Sigmoid colon (tissue), 7 donors: ENCODE measurements around the gene ABHD15. TPM values are rescaled to one million over a fixed set of nuclear protein-coding genes. Genes with fewer than 3 reads are reported as not detected.
A peak's percentile ranks its signal among the peaks of the same experiment; 100 is the strongest.

ENCODE experiments used
- DNase-seq: peaks from one replicate; pipeline ENCODE4 v3.0.0-alpha.2; 2019
- H3K27ac ChIP-seq, 4 donors: fragments of 200-600 bp; sonication (generic); one replicate each; pipeline ENCODE4 v1.5.1; 2016 to 2019; ENCODE audit warnings: mild to moderate bottlenecking in 1 of 4
- H3K27me3 ChIP-seq, 3 donors: fragments of 200-600 bp; sonication (generic); one replicate each; pipeline ENCODE4 v1.5.1; 2019; ENCODE audit warnings: mild to moderate bottlenecking in 1 of 3
- H3K36me3 ChIP-seq, 4 donors: fragments of 200-600 bp; sonication (generic); one replicate each; pipeline ENCODE4 v1.5.1; 2016 to 2019
- H3K4me1 ChIP-seq, 4 donors: fragments of 200-600 bp; sonication (generic); one replicate each; pipeline ENCODE4 v1.5.1; 2017 to 2019
- H3K4me3 ChIP-seq, 4 donors: fragments of 200-600 bp; sonication (generic); one replicate each; pipeline ENCODE4 v1.5.1; 2017 to 2019; ENCODE audit warnings: mild to moderate bottlenecking in 2 of 4, moderate library complexity in 1 of 4
- H3K9me3 ChIP-seq, 4 donors: fragments of 200-600 bp in 3 of 4; sonication (generic) in 3 of 4; one replicate each; pipeline versions ENCODE4 v1.5.1 to v1.6.1; 2013 to 2019
- EP300 ChIP-seq, 4 donors: sonication (generic); formaldehyde crosslinking; IDR thresholded peaks; one replicate each; pipeline ENCODE4 v1.6.1; 2017; ENCODE audit warnings: antibody characterized with exemption in 4 of 4
- POLR2A ChIP-seq, 2 donors: fragments of 450-650 bp; IDR thresholded peaks; one replicate each; pipeline ENCODE4 v1.6.1; 2016; ENCODE audit warnings: antibody characterized with exemption in 2 of 2, mild to moderate bottlenecking in 2 of 2, moderate library complexity in 2 of 2
- POLR2AphosphoS5 ChIP-seq, 4 donors: sonication (generic); formaldehyde crosslinking; IDR thresholded peaks; one replicate each; pipeline ENCODE4 v1.6.1; 2017; ENCODE audit warnings: antibody characterized with exemption in 4 of 4
- WGBS, 2 donors: extraction: QIAGEN DNeasy Blood & Tissue Kit; methylation state at CpG; one replicate each; pipeline ENCODE4 v1.1.7; 2013; 5-methylcytosine and 5-hydroxymethylcytosine counted together
- intact Hi-C: fragments of 100-400 bp; cut with DNase I; formaldehyde crosslinking; loops from one replicate; pipeline ENCODE4 v1.15.1; 2023
- polyA plus RNA-seq, 3 donors: library from polyadenylated mRNA; stranded (reverse); fragments of 200-250 nt; gene quantifications; one replicate each; pipeline ENCODE4 v1.2.3, GENCODE V29; 2013
- total RNA-seq, 4 donors: library from RNA; depleted of rRNA; stranded (reverse); fragments of >200 nt; gene quantifications; one replicate each; pipeline ENCODE4 v1.1.0, GENCODE V29; 2016
- TF ChIP-seq, protein P1 (sequence below), 4 experiments: fragments of 450-650 bp in 3 of 4; fragments of 200-600 bp in 1 of 4; IDR thresholded peaks; one replicate each; pipeline ENCODE4 v1.5.1; 2016 to 2019; ENCODE audit warnings: antibody characterized with exemption in 4 of 4, mild to moderate bottlenecking in 3 of 4, moderate library complexity in 2 of 4
- donor health status: healthy with polysubstance abuse.
- donor health status: Bipolar disorder and iron deficiency.
- donor health status: healthy.

ABHD15 gene
- total and polyA plus RNA-seq, 7 donors = 4.1 to 10.8 (median 5.4) TPM

DNA sequence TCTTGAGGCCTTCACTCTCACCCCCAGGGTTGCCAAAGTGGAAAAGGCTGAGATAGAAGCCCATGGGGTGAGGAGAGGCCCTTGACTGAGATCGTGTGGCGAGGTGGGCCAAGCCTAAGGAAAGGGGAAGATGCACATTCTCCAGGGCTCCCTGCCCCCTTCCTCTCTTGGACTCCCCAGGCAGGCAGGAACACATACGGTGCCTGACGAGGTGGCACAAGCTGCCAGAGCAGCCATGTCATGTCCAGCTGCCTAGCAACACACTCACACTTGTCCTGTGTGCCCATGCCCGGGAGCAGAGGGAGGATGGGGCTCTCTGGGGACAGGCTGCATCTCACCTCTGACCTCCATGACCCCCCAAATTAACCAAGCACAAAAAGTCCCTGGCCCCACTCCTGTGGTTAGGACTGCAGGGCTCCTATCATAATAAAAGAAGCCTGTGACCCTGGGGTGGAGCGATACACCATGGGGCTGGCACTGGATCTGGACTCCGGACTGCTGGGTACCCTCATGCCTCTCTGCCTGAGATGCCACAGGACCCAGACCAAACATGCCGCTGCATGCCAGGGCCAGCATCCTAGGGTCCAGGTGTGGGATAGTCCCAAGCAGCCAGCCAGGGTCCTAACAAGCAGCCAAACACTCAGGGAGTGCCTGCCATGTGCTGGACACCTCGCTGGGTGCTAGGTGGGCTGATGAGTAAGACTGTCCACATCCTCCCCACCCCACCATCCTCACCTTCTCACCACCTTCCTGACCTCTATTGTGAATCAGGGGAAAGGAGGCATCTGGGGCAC is 20.0 kb upstream of the ABHD15 start:
- H3K36me3 ChIP-seq = peaks cover 1 to 15% (median 5%) of the 10 kb centered on the region in 4 donors
- TF ChIP-seq POLR2A (IDR thresholded peaks at IDR 0.05) (no peak), POLR2AphosphoS5 (IDR thresholded peaks at IDR 0.05) (no peak), EP300 (IDR thresholded peaks at IDR 0.05) (no peak)
- TF ChIP-seq, protein P1, sequence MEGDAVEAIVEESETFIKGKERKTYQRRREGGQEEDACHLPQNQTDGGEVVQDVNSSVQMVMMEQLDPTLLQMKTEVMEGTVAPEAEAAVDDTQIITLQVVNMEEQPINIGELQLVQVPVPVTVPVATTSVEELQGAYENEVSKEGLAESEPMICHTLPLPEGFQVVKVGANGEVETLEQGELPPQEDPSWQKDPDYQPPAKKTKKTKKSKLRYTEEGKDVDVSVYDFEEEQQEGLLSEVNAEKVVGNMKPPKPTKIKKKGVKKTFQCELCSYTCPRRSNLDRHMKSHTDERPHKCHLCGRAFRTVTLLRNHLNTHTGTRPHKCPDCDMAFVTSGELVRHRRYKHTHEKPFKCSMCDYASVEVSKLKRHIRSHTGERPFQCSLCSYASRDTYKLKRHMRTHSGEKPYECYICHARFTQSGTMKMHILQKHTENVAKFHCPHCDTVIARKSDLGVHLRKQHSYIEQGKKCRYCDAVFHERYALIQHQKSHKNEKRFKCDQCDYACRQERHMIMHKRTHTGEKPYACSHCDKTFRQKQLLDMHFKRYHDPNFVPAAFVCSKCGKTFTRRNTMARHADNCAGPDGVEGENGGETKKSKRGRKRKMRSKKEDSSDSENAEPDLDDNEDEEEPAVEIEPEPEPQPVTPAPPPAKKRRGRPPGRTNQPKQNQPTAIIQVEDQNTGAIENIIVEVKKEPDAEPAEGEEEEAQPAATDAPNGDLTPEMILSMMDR (IDR thresholded peaks at IDR 0.05) = no peak
- peak overlapping the region; percentile 82 to 92 (median 88) for H3K27ac ChIP-seq
- H3K9me3 ChIP-seq = no peaks in the 10 kb centered on the region
- peaks cover 0 to 74% (median 65%) of the 10 kb centered on the region in 4 donors for H3K4me1 ChIP-seq
- no peak overlapping the region for H3K4me3 ChIP-seq
- 83 to 87% methylated on average over 9 of the region's 9 CpGs for WGBS, 2 donors
- intact Hi-C loops = no loop called here
- DNase-seq = no peak
- no peaks in the 10 kb centered on the region for H3K27me3 ChIP-seq

DNA sequence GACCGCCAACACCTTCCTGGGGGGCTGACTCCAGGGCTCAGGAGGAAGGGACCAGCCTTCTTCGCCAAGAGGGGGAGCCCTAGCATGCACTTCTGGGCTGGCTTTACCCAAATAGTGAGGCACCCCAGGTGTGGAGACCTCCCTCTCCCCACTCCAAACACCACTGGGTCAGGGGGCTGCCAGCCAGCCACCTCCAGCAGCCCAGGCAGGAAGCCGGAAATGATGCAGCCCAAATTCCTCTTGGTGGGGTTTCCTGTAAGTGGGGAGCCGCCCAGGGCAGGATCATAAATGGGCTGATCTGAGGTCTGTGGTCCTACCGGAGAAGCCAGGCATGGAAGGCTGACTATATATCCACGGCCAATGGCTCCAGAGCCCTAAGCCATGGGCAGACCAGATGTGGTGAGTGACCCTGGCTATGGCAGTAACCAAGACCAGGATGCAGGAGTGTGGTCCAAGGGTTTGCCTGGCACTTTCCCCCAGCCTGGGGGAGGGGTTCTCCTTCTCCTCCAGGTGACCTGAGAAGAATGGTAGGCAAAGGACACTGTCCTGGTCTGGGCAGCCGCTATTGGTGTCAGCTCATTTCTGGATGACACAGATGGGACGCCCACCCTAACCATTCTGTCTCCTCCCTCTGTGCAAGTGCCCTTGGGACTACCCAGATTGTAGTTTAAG is 18.4 kb upstream of the ABHD15 start:
- Histone ChIP-seq H3K4me3 (peak overlapping the region in 3 of 4 donors; percentile 5 to 14 (median 6)), H3K4me1 (peaks cover 0 to 57% (median 50%) of the 10 kb centered on the region in 4 donors)
- intact Hi-C loops = no loop called here

DNA sequence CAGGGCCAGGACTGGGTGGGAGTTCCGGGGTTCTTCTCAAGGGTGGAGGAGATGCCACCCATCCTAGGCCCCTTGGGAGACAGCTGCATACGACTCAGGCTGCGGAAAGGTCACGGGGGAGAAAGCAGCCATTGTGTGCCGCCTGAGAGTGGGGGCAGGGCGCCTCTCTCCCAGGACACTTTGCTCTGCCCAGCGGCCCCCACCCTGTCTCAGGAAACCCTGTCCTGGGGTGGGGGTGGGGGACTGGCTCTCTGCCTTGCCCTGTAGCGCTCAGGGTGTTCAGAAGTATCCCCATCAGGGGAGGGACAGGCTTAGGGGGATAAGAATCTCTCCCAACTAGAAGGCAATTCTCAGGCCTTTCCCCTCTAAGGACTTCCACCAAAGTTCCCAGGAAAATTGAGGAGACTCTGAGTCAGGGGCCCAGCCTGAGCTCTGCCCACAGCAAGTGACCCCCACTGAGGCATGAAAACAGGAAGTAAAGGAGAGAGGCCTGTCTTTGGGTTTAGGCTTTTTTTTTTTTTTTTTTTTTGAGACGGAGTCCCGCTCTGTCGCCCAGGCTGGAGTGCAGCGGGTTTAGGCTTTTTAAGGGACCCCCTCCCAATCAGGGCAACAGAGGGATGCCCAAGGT is 17.7 kb upstream of the ABHD15 start:
- Histone ChIP-seq H3K4me1 (peaks cover 0 to 51% (median 43%) of the 10 kb centered on the region in 4 donors), H3K27ac (peak overlapping the region; percentile 59 to 82 (median 64)), H3K36me3 (peaks cover 9 to 25% (median 17%) of the 10 kb centered on the region in 4 donors), H3K9me3 (no peaks in the 10 kb centered on the region), H3K27me3 (no peaks in the 10 kb centered on the region), H3K4me3 (no peak overlapping the region)
- no peak for DNase-seq
- WGBS, 2 donors = 66 to 89% methylated on average over 12 of the region's 12 CpGs
- intact Hi-C loops = loop anchor here (5.0 kb wide), 2 partner anchors 33 to 343 kb away; no protein-coding TSS in a partner anchor
- TF ChIP-seq POLR2AphosphoS5 (IDR thresholded peaks at IDR 0.05) = peak in 1 of 4 donors; percentile 38
- no peak for TF ChIP-seq EP300 (IDR thresholded peaks at IDR 0.05)

More for the DNA sequence above, 18.4 kb upstream of the ABHD15 start:
- H3K36me3 ChIP-seq = peaks cover 9 to 25% (median 17%) of the 10 kb centered on the region in 4 donors
- TF ChIP-seq POLR2AphosphoS5 (IDR thresholded peaks at IDR 0.05) = peak in 2 of 4 donors; percentile 23 to 50
- TF ChIP-seq, protein P1 (IDR thresholded peaks at IDR 0.05) = no peak
- no peaks in the 10 kb centered on the region for H3K27me3 ChIP-seq
- 68 to 87% methylated on average over 8 of the region's 8 CpGs for WGBS, 2 donors
- no peaks in the 10 kb centered on the region for H3K9me3 ChIP-seq
- peak overlapping the region; percentile 59 to 82 (median 64) for H3K27ac ChIP-seq
- DNase-seq = no peak

DNA sequence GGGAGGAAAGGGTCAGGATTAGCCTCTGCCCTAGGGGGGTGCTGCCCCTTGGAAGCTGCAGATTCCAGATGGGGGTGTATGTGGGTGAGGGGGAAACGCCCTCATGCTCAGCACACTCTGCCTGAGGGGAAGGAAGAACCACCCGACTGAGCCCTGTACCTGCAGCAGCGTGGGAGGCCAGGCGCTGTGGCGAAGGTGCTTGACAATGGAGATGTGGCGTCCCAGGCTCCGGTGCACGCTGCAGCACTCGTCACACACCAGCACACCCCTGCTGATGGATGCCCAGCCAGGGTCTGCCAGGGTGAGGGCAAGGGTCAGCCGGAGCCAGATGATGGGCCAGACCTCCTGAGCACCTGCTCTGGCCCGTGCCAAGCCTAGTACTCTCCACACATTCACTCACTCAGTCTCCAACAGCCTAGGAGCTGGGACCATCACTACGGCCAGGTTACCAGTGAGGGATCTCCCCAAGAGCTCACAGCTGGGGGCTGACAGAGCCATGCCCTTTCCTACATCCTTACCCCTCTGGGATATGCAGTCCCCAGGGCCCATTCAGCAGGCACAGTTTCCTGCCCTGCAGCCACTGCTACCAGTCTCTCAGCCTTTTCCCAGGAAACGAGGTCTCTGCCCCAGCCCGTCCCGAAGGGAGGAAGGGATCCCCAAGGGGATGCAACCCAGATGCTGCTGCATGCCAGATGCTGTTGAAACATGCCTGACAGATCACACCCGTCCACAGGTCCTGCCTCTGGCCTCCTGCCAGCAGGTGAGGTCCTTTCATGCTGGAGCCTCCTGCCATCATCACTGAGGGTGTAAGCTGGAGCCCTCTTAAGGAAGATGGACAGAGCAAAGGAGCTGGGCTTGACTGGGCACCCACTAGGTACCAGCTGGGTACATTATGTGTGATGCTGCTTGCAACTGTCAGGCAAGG is 16.7 kb upstream of the ABHD15 start:
- TF ChIP-seq EP300 (IDR thresholded peaks at IDR 0.05) (no peak), POLR2A (IDR thresholded peaks at IDR 0.05) (no peak), POLR2AphosphoS5 (IDR thresholded peaks at IDR 0.05) (no peak)
- TF ChIP-seq, protein P1 (IDR thresholded peaks at IDR 0.05) = no peak
- DNase-seq = no peak
- Histone ChIP-seq H3K4me3 (no peak overlapping the region), H3K4me1 (peaks cover 0 to 47% (median 42%) of the 10 kb centered on the region in 4 donors), H3K9me3 (no peaks in the 10 kb centered on the region), H3K27ac (peak overlapping the region; percentile 59 to 82 (median 64)), H3K36me3 (peaks cover 9 to 25% (median 17%) of the 10 kb centered on the region in 4 donors), H3K27me3 (no peaks in the 10 kb centered on the region)
- 86 to 87% methylated on average over 16 of the region's 16 CpGs for WGBS, 2 donors
- intact Hi-C loops = loop anchor here (5.0 kb wide), 2 partner anchors 34 to 344 kb away; no protein-coding TSS in a partner anchor
